ENCODE results near the gene ALG12. TPM values are rescaled to one million over a fixed set of nuclear protein-coding genes. Genes with fewer than 3 reads are reported as not detected.
A peak's percentile ranks its signal among the peaks of the same experiment; 100 is the strongest.
"Not testable (repeated sequence)": the region's sequence is repeated elsewhere in the genome, so short reads cannot be mapped to it uniquely, and the experiment has no call there.

ALG12 gene
- total RNA-seq, 2 experiments from 2014 or later: 12.4 to 13.8 TPM

- H3K4me1 Mint-ChIP-seq (ENCODE audit: low read depth): peaks cover 9% of the 10 kb centered on the region
- DNase-seq: no peak
- H3K27me3 Mint-ChIP-seq: no peaks in the 10 kb centered on the region
- H3K4me3 Mint-ChIP-seq: no peak overlapping the region
- intact Hi-C loops (cut with micrococcal nuclease): no loop called here
- no peaks in the 10 kb centered on the region for H3K36me3 Mint-ChIP-seq
- no peak overlapping the region for H3K27ac Mint-ChIP-seq
- H3K9me3 Mint-ChIP-seq: no peaks in the 10 kb centered on the region
- ChIA-PET CTCF (no interaction called here), POLR2A (no interaction called here)
Observed at GRCh38 chr22:49948958-49949913, 31.0 kb upstream of the ALG12 start.

- H3K36me3 Mint-ChIP-seq: no peaks in the 10 kb centered on the region
- ChIA-PET POLR2A (interaction anchor here (1.7 to 2.1 kb wide), 2 partner anchors 14 to 19 kb away, joined by 4 to 7 read pairs; no protein-coding TSS in a partner anchor), CTCF (no interaction called here)
Observed at GRCh38 chr22:49948116-49948957, 30.1 kb upstream of the ALG12 start.

GRCh38 chr22:49947296-49947622 is 29.0 kb upstream of the ALG12 start:
- Mint-ChIP-seq H3K4me1 (ENCODE audit: low read depth) (peaks cover 9% of the 10 kb centered on the region), H3K36me3 (no peaks in the 10 kb centered on the region), H3K27me3 (no peaks in the 10 kb centered on the region), H3K4me3 (no peak overlapping the region), H3K27ac (no peak overlapping the region), H3K9me3 (no peaks in the 10 kb centered on the region)
- no peak for DNase-seq
- ChIA-PET POLR2A (interaction anchor here (1.7 to 2.1 kb wide), 2 partner anchors 15 to 20 kb away, joined by 4 to 7 read pairs; no protein-coding TSS in a partner anchor), CTCF (no interaction called here)
- intact Hi-C loops (cut with micrococcal nuclease): no loop called here

More at GRCh38 chr22:49948116-49948957, 30.1 kb upstream of the ALG12 start:
- H3K27me3 Mint-ChIP-seq: no peaks in the 10 kb centered on the region
- H3K4me3 Mint-ChIP-seq: no peak overlapping the region
- intact Hi-C loops (cut with micrococcal nuclease): no loop called here
- peaks cover 9% of the 10 kb centered on the region for H3K4me1 Mint-ChIP-seq (ENCODE audit: low read depth)
- no peaks in the 10 kb centered on the region for H3K9me3 Mint-ChIP-seq
- no peak overlapping the region for H3K27ac Mint-ChIP-seq
- no peak for DNase-seq

- Mint-ChIP-seq H3K27ac (peak overlapping the region; percentile 42), H3K9me3 (no peaks in the 10 kb centered on the region), H3K4me1 (ENCODE audit: low read depth) (peaks cover 9% of the 10 kb centered on the region), H3K36me3 (no peaks in the 10 kb centered on the region), H3K4me3 (no peak overlapping the region), H3K27me3 (no peaks in the 10 kb centered on the region)
- ChIA-PET CTCF (interaction anchor here (0.9 kb wide), 1 partner anchor 84 kb away, joined by 3 read pairs; no protein-coding TSS in a partner anchor), POLR2A (interaction anchor here (0.6 to 2.1 kb wide), 3 partner anchors 15 to 76 kb away, joined by 3 to 7 read pairs (median 4); no protein-coding TSS in a partner anchor)
- DNase-seq: no peak
- intact Hi-C loops (cut with micrococcal nuclease): no loop called here
Observed at GRCh38 chr22:49946612-49947295, 28.5 kb upstream of the ALG12 start.

GRCh38 chr22:49945042-49945794 is 27.0 kb upstream of the ALG12 start:
- H3K27me3 Mint-ChIP-seq, H3K36me3 Mint-ChIP-seq, H3K9me3 Mint-ChIP-seq: not testable (repeated sequence)
- ChIA-PET POLR2A (interaction anchor here (0.9 to 1.2 kb wide), 2 partner anchors 14 to 22 kb away, joined by 3 to 7 read pairs; partner anchors contain the start of gene PIM3), CTCF (interaction anchor here (0.8 kb wide), 1 partner anchor 85 kb away, joined by 3 read pairs; no protein-coding TSS in a partner anchor)
- DNase-seq: peak; percentile 69
- intact Hi-C loops (cut with micrococcal nuclease): loop anchor here (1.0 kb wide), 1 partner anchor 9 kb away; no protein-coding TSS in a partner anchor
- Mint-ChIP-seq H3K4me1 (ENCODE audit: low read depth) (peaks cover 12% of the 10 kb centered on the region), H3K4me3 (peak overlapping the region; percentile 47), H3K27ac (peak overlapping the region; percentile 91)

- ChIA-PET POLR2A (no interaction called here), CTCF (no interaction called here)
- Mint-ChIP-seq H3K36me3 (no peaks in the 10 kb centered on the region), H3K4me3 (peak overlapping the region; percentile 55), H3K4me1 (ENCODE audit: low read depth) (peaks cover 14% of the 10 kb centered on the region), H3K27ac (peak overlapping the region; percentile 54), H3K27me3 (no peaks in the 10 kb centered on the region), H3K9me3 (no peaks in the 10 kb centered on the region)
- intact Hi-C loops (cut with micrococcal nuclease): no loop called here
- DNase-seq: no peak
Observed at GRCh38 chr22:49944399-49944891, 26.2 kb upstream of the ALG12 start.

- H3K4me3 Mint-ChIP-seq: peak overlapping the region; percentile 55
- peaks cover 19% of the 10 kb centered on the region for H3K4me1 Mint-ChIP-seq (ENCODE audit: low read depth)
- H3K27ac Mint-ChIP-seq: peak overlapping the region; percentile 60
- H3K9me3 Mint-ChIP-seq: no peaks in the 10 kb centered on the region
- intact Hi-C loops (cut with micrococcal nuclease): no loop called here
- DNase-seq: no peak
- H3K27me3 Mint-ChIP-seq: no peaks in the 10 kb centered on the region
- H3K36me3 Mint-ChIP-seq: no peaks in the 10 kb centered on the region
- ChIA-PET POLR2A (interaction anchor here (1.0 kb wide), 1 partner anchor 18 kb away, joined by 3 read pairs; no protein-coding TSS in a partner anchor), CTCF (no interaction called here)
Observed at GRCh38 chr22:49943771-49944398, 25.6 kb upstream of the ALG12 start.

- ChIA-PET CTCF (interaction anchor here (1.5 kb wide), 1 partner anchor 12 kb away, joined by 5 read pairs; no protein-coding TSS in a partner anchor), POLR2A (interaction anchor here (1.0 to 1.2 kb wide), 2 partner anchors 16 to 19 kb away, joined by 3 read pairs; no protein-coding TSS in a partner anchor)
- peaks cover 20% of the 10 kb centered on the region for H3K4me1 Mint-ChIP-seq (ENCODE audit: low read depth)
- no peaks in the 10 kb centered on the region for H3K27me3 Mint-ChIP-seq
- peak overlapping the region; percentile 60 for H3K27ac Mint-ChIP-seq
- peak overlapping the region; percentile 55 for H3K4me3 Mint-ChIP-seq
- H3K9me3 Mint-ChIP-seq: no peaks in the 10 kb centered on the region
- intact Hi-C loops (cut with micrococcal nuclease): no loop called here
- no peaks in the 10 kb centered on the region for H3K36me3 Mint-ChIP-seq
- no peak for DNase-seq
Observed at GRCh38 chr22:49943405-49943765, 25.1 kb upstream of the ALG12 start.

- POLR2A ChIA-PET: interaction anchor here (1.0 to 1.2 kb wide), 2 partner anchors 17 to 19 kb away, joined by 3 read pairs; no protein-coding TSS in a partner anchor
- intact Hi-C loops (cut with micrococcal nuclease): no loop called here
Observed at GRCh38 chr22:49942565-49943404, 24.5 kb upstream of the ALG12 start.

More at GRCh38 chr22:49942565-49943404, 24.5 kb upstream of the ALG12 start:
- Mint-ChIP-seq H3K27ac (no peak overlapping the region), H3K9me3 (no peaks in the 10 kb centered on the region), H3K36me3 (no peaks in the 10 kb centered on the region), H3K4me3 (no peak overlapping the region), H3K4me1 (ENCODE audit: low read depth) (peaks cover 22% of the 10 kb centered on the region), H3K27me3 (no peaks in the 10 kb centered on the region)
- CTCF ChIA-PET: interaction anchor here (1.5 kb wide), 1 partner anchor 11 kb away, joined by 5 read pairs; no protein-coding TSS in a partner anchor
- DNase-seq: no peak
